Large intestine (tissue), 3 donors: ENCODE measurements around the gene CCDC71. TPM values are rescaled to one million over a fixed set of nuclear protein-coding genes. Genes with fewer than 3 reads are reported as not detected.

Source experiments
- DNase-seq, 2 donors: peaks; one replicate each; pipeline versions ENCODE4 v3.0.0 to v3.0.0-alpha.2; 2013
- H3K27ac ChIP-seq: one replicate; pipeline ENCODE4 v1.5.1; 2013; ENCODE audit warnings: low read length
- H3K27me3 ChIP-seq: 2 replicates; pipeline ENCODE4 v1.6.1; 2013; ENCODE audit warnings: low read length; ENCODE audit not compliant: control insufficient read depth, insufficient read depth
- H3K36me3 ChIP-seq: 2 replicates; pipeline ENCODE4 v1.6.1; 2013; ENCODE audit warnings: low read length; ENCODE audit not compliant: control insufficient read depth, insufficient read depth
- H3K4me1 ChIP-seq: one replicate; pipeline ENCODE4 v1.6.1; 2013; ENCODE audit warnings: low read length; ENCODE audit not compliant: control insufficient read depth, insufficient read depth
- H3K4me3 ChIP-seq: one replicate; pipeline ENCODE4 v1.5.1; 2013; ENCODE audit warnings: low read length
- H3K9me3 ChIP-seq: one replicate; pipeline ENCODE4 v1.6.1; 2013; ENCODE audit warnings: mild to moderate bottlenecking, low read depth, low read length, moderate library complexity; ENCODE audit not compliant: control insufficient read depth
- WGBS: methylation state at CpG from one replicate; pipeline ENCODE4 v1.1.5; 2013; ENCODE audit warnings: low lambda C conversion rate; ENCODE audit not compliant: insufficient coverage; 5-methylcytosine and 5-hydroxymethylcytosine counted together
- polyA plus RNA-seq: library from polyadenylated mRNA; unstranded; fragments of 120-200 nt; gene quantifications from one replicate; pipeline ENCODE4 v1.2.1, GENCODE V29; 2013

CCDC71 gene
- polyA plus RNA-seq, 1 donor = 21.4 TPM

- peaks cover 27% of the 10 kb centered on the region for H3K36me3 ChIP-seq
- H3K27ac ChIP-seq = peak overlapping the region; percentile 94
- peak in 1 of 2 donors; percentile 33 for DNase-seq
- WGBS = no CpG with 5 or more reads among the region's 7 CpGs
- peak overlapping the region; percentile 95 for H3K4me3 ChIP-seq
- no peaks in the 10 kb centered on the region for H3K9me3 ChIP-seq
- H3K27me3 ChIP-seq = no peaks in the 10 kb centered on the region
- H3K4me1 ChIP-seq = peaks cover 44% of the 10 kb centered on the region
Measured at GRCh38 chr3:49171775-49172500, 5.8 kb upstream of the CCDC71 start.

DNA sequence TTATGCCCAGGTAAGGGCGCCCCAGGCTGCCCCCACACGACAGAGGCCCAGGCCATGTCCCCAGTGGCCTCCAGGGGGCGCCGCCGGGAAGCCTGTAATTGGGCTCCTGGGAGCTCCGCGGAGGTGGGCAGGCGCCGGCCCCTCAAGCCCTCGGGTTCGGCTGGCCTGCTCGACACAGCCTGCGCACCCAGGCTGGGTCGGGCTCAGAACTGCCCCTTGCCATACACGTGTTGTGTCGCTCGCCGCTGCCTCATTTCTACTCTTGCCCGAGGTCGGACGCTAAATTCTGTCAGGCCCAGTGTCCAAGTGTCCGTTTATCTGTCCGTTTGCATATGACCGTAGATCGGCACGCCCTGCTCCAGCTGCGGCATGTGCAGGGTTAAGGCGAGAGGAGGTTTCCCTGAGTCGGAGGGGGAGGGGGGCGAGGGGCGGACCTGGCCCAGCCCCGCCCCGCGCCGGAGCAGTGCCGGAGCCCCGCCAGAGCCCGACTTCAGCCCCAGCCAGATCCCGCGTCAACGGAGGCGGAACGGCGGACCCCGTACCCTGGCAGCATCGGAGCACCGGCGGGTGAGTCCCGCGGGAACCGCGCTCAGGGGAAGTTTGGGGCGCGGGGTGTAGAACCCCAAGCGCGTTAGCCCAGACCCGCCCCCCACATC lies 5.1 kb upstream of the CCDC71 start, which contains the start of gene KLHDC8B:
Gene KLHDC8B (plus strand): TSS at position 480 of the 656 bp plus-strand sequence. CDS start 1,172 bp downstream, outside the sequence.
- WGBS = no CpG with 5 or more reads among the region's 57 CpGs
- peak within 1 kb of the TSS; percentile 94 for H3K27ac ChIP-seq
- H3K4me3 ChIP-seq = peak within 1 kb of the TSS; percentile 95
- H3K9me3 ChIP-seq = no peaks in the 10 kb centered on the region
- H3K27me3 ChIP-seq = no peaks in the 10 kb centered on the region
- peak; percentile 84 to 95 for DNase-seq
- H3K36me3 ChIP-seq = peaks cover 20% of the 10 kb centered on the region
- peaks cover 51% of the 10 kb centered on the region for H3K4me1 ChIP-seq

DNA sequence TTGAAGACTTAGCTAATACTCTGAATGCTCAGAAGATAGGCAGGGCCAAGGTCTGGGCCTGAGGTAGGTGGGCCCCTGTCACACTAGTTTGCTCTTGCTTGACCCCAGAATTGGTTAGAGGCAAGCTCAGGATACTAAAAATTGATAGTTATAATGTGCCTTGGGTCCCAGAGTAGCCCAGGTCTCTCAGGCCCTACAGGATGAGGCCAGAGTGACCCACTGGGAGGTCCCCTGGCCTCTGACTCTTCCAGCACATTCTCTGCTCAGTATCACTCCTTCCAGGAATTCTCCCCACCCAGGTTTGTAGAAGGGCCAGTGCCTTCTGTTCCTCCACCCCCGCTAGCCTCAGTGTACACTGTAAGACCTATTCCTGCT lies 4.6 kb upstream of the CCDC71 start:
- peak in 1 of 2 donors; percentile 51 for DNase-seq
- Histone ChIP-seq H3K27ac (peak overlapping the region; percentile 94), H3K27me3 (no peaks in the 10 kb centered on the region), H3K36me3 (peaks cover 15% of the 10 kb centered on the region), H3K4me1 (peaks cover 51% of the 10 kb centered on the region), H3K4me3 (peak overlapping the region; percentile 95), H3K9me3 (no peaks in the 10 kb centered on the region)
- WGBS = no CpG with 5 or more reads among the region's 1 CpG

DNA sequence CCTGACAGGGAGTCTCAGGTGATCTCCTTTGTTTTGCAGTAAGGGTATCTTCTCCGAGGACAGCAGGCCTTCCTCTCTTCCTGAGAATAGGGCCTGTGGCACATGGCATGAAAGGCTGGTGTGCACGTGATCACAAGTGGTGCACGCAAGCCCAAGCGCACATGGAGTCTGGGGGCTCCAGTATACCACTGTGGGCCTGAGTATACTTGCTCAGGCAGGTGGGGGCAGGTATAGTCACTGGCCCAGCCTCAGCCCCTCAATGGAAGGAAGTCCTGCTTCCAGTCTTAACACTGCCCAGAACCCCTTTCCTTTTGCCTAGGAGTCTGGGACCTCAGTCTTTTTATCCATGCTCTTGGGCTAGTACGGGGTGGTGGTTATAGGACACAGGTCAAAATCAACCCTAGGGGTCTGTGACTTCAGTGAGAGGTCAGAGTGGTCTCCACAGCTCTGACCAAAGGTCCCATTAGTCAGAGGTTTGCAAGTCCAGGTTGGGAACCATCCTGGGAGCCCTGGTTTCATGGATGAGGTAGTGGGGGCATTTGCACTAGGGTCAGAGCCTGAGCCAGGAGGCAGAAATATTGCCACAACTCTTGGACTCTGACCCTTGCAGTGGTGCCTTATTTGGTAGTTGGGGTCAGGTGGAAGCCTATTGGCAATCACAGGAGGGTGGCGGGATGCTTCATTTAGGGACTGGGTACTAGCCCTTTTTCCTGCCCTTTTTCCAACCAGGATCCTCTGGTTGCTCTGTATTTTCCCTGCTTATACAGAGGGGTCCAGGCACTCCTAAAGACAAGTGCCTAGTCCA lies 823 bp upstream of the CCDC71 start:
- peaks cover 18% of the 10 kb centered on the region for H3K36me3 ChIP-seq
- no peak for DNase-seq
- peak overlapping the region; percentile 27 for H3K27ac ChIP-seq
- H3K27me3 ChIP-seq = no peaks in the 10 kb centered on the region
- no peaks in the 10 kb centered on the region for H3K9me3 ChIP-seq
- peaks cover 27% of the 10 kb centered on the region for H3K4me1 ChIP-seq
- WGBS = no CpG with 5 or more reads among the region's 6 CpGs
- H3K4me3 ChIP-seq = peak overlapping the region; percentile 45

GRCh38 chr3:49164983-49165720 lies 979 bp downstream of the CCDC71 start:
- no peaks in the 10 kb centered on the region for H3K9me3 ChIP-seq
- peaks cover 21% of the 10 kb centered on the region for H3K4me1 ChIP-seq
- no peaks in the 10 kb centered on the region for H3K27me3 ChIP-seq
- peaks cover 25% of the 10 kb centered on the region for H3K36me3 ChIP-seq
- no peak for DNase-seq
- peak overlapping the region; percentile 45 for H3K27ac ChIP-seq
- peak overlapping the region; percentile 96 for H3K4me3 ChIP-seq
- 100% methylated on average over 1 of the region's 6 CpGs for WGBS

GRCh38 chr3:49163609-49164008 lies 2.5 kb downstream of the CCDC71 start:
- Histone ChIP-seq H3K27me3 (no peaks in the 10 kb centered on the region), H3K9me3 (no peaks in the 10 kb centered on the region), H3K4me1 (peaks cover 19% of the 10 kb centered on the region), H3K4me3 (no peak overlapping the region), H3K36me3 (peaks cover 27% of the 10 kb centered on the region), H3K27ac (no peak overlapping the region)
- DNase-seq = no peak
- WGBS = no CpG with 5 or more reads among the region's 8 CpGs

DNA sequence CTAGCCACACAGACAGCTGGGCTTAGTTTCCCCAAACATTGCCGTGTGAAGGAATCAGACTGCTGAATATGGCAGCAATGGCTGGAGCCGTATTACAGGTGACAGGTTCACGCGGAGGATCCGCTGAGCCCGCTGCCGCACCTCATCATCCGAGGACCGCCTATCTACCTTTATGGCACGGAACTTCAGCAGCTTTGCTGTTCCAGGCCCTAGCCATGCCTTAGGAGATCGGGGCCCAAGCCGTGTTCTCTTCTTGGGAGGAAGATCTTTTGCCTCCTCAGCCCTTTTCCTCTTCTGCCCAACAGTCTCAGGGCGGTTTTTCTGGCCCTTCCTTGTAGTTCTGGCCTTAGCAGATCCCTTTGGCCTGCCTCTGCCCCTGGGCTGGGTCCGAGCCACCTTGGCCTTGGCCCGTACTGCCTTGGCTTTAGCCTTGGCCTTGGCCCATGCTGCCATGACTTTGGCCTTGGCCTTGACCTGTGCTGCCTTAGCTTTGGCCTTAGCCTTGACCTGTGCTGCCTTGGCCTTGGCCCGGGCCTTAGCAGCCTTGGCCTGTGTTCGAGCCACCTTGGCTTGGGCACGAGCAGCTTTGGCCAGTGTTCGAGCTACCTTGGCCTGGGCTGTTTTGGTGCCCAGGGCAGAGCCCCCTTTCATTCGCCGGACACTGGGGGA lies 3.2 kb downstream of the CCDC71 start:
- H3K4me1 ChIP-seq = peaks cover 20% of the 10 kb centered on the region
- peaks cover 27% of the 10 kb centered on the region for H3K36me3 ChIP-seq
- H3K9me3 ChIP-seq = no peaks in the 10 kb centered on the region
- H3K4me3 ChIP-seq = no peak overlapping the region
- no peaks in the 10 kb centered on the region for H3K27me3 ChIP-seq
- H3K27ac ChIP-seq = no peak overlapping the region
- no CpG with 5 or more reads among the region's 21 CpGs for WGBS
- DNase-seq = no peak

DNA sequence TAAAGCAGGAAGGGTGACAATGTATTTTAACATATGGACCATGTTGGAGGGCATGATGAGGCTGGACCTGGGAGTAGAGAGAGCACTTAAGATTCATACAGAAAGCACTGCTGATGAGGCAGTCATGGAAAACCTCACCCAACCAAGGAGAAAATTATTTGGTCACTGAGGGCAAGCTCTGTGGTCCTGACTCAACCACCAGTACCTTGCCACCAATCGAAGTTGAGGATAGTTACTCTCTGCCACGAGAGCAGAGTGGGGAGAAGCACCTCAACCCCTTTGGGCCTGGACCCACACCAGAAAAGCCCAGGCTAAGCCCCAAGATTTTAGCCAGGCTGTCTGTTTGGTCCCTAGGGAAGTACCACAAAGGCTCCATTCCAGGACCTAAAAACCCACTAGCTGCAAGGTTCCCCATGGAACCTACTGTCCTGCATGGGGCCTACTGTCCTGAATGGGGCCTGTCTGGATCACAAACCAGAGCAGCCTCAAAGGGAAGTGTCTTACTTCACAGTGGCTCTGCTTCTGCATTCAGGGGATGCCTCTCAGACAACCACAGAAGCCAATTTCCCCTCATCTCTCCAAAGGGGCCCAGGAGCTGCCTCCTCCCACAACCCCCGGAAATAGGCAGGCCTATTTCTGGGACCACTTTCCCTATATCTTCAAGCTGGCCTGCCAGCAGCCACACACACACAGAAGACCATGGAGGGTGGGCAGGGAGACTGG lies 4.2 kb downstream of the CCDC71 start:
- H3K36me3 ChIP-seq = peaks cover 27% of the 10 kb centered on the region
- no peaks in the 10 kb centered on the region for H3K27me3 ChIP-seq
- H3K27ac ChIP-seq = no peak overlapping the region
- no peaks in the 10 kb centered on the region for H3K9me3 ChIP-seq
- no CpG with 5 or more reads among the region's 3 CpGs for WGBS
- H3K4me1 ChIP-seq = peaks cover 23% of the 10 kb centered on the region
- H3K4me3 ChIP-seq = no peak overlapping the region
- DNase-seq = no peak

DNA sequence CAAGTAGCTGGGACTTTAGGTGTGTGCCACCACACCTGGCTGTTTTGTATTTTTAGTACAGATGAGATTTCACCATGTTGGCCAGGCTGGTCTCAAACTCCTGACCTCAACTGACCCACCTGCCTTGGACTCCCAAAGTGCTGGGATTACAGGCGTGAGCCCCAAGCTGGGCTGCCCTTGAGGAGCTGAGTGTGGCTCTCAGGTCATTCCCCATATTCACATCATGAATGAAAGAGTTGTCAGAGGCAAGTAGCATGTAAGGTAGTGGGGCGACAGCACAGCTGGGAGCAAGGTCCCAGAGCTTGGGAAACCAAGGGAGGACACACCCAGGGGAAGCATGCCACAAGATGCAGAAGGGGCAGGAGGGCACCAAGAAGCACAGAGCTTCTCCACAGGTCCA lies 4.9 kb downstream of the CCDC71 start:
- peaks cover 27% of the 10 kb centered on the region for H3K36me3 ChIP-seq
- H3K4me3 ChIP-seq = no peak overlapping the region
- WGBS = no CpG with 5 or more reads among the region's 2 CpGs
- no peak overlapping the region for H3K27ac ChIP-seq
- H3K9me3 ChIP-seq = no peaks in the 10 kb centered on the region
- H3K27me3 ChIP-seq = no peaks in the 10 kb centered on the region
- H3K4me1 ChIP-seq = peaks cover 16% of the 10 kb centered on the region
- DNase-seq = peak in 1 of 2 donors; percentile 47
